Measurements from ENCODE around the gene CARD9.
"Not testable (repeated sequence)": the region's sequence is repeated elsewhere in the genome, so short reads cannot be mapped to it uniquely, and the experiment has no call there.

The CARD9 gene, protein sequence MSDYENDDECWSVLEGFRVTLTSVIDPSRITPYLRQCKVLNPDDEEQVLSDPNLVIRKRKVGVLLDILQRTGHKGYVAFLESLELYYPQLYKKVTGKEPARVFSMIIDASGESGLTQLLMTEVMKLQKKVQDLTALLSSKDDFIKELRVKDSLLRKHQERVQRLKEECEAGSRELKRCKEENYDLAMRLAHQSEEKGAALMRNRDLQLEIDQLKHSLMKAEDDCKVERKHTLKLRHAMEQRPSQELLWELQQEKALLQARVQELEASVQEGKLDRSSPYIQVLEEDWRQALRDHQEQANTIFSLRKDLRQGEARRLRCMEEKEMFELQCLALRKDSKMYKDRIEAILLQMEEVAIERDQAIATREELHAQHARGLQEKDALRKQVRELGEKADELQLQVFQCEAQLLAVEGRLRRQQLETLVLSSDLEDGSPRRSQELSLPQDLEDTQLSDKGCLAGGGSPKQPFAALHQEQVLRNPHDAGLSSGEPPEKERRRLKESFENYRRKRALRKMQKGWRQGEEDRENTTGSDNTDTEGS

DNA sequence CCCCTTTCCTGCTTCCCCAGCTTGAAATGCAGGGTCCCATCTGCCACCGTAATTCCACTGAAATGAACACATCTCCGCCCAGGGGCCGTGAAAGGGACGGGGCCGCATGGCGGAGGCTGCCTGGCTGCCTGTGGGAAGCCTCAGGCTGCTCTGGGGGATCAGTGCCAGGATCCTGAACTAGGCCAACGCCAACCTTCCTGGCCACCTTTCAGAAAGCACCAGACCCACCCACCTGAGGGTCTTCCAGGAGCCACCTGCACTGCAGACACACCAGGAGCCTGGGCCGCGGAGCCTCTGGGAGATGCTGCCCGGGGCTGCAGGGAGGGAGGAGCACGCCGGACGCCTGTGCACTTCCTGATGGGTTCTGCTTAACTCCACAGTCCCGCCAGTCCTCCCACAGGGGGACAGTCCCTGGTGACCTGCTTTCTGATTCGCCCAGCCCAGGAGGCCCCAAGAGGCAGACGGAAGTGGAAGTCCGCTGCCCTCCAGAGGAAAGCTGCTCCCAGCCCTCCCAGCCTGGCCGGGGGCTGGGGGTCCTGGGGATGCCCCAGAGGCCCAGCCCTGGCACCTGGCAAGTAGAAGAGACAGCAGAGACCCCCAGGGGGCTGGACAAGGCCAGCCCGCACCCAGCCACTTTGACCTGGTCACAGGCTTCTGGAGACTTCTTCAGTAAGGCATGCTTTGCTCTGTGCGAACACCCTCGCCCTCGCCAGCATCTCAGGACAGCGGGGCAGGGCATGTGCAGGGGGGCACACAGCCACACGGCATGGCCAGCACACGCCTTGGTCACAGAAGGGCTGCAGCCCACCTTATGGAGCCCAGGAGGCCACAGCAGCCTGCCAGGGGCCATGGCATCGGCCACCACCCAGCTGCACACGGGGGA lies at the start of gene CARD9:
Gene CARD9, minus strand, starts transcription at position 370 of the 883 bp plus-strand sequence. CDS start 1,591 bp downstream, outside the sequence.
- DNase-seq: peak; percentile 13 to 48

DNA sequence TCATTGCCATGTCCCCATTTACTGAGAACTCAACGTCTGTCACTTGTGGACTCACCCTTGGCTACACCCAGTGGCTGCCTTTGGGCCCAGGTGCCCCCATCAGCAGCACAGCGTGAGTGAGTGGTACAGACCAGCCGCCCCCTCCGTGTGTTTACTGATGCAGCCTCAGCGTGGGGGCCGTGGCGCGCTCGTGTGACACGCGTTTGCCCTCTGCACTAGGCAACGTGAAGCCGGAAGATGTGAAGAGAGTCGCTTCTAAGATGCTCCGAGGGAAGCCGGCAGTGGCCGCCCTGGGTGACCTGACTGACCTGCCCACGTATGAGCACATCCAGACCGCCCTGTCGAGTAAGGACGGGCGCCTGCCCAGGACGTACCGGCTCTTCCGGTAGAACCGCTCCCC lies 49.4 kb upstream of the CARD9 start:
- no peak for DNase-seq

DNA sequence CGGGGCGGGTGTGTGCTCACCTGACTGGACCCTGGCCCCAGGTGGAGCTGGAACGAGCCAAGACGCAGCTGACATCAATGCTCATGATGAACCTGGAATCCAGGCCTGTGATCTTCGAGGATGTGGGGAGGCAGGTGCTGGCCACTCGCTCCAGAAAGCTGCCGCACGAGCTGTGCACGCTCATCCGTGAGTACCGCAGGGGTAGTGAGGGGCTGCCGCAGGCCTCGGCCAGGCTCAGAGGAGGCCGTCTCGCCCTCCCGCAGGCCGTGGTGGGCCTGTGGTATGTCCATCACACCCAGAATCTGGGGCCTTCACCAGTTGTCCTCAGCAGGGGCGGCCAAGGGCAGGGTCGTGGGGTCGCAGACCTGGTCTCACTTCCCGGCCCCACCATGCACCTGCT lies 48.3 kb upstream of the CARD9 start:
- DNase-seq: no peak

DNA sequence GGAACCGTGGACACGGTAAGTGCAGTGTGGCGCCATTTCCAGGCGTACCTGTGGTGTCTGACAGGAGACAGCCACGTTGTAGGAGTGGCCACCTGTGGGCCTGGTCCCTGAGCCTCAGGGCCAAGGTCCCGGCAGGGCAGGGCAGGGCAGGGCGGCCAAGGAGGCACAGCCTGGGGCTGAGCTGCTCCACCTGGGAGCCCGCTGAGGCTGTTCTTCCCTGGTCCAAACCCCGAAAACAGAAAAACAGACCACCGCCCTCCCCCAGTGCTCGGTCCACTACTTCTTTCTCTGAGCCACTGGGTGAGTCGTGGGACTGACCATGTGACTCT lies 45.6 kb upstream of the CARD9 start:
- DNase-seq: no peak

DNA sequence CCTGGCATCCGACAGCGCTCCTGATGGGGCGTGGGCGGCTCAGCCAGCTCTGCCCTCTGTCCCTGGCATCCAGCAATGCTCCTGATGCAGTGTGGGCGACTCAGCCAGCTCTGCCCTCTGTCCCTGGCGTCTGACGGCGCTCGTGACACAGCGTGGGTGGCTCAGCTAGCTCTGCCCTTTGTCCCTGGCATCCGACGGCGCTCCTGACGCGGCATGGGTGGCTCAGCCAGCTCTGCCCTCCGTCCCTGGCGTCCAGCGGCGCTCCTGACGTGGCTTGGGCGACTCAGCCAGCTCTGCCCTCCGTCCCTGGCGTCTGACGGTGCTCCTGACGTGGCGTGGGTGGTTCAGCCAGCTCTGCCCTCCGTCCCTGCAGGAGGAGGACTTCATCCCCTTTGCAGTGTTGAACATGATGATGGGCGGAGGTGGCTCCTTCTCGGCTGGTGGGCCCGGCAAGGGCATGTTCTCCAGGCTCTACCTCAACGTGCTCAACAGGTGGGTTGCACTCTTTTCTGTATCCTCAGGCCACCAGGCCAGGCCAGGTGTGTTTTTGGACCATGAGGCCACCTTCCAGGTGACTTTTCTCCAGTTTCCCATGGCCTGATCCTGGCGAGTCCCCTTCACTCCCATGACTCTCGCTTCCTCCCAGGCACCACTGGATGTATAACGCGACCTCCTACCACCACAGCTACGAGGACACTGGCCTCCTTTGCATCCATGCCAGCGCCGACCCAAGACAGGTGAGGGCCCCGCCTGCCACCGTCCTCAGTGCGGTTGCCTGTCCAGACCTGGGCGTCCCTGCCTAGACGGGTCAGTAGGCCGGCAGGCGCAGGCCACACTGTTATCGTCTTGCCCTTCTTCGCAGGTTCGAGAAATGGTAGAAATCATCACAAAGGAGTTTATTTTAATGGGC lies 45.0 kb upstream of the CARD9 start:
- no peak for DNase-seq

DNA sequence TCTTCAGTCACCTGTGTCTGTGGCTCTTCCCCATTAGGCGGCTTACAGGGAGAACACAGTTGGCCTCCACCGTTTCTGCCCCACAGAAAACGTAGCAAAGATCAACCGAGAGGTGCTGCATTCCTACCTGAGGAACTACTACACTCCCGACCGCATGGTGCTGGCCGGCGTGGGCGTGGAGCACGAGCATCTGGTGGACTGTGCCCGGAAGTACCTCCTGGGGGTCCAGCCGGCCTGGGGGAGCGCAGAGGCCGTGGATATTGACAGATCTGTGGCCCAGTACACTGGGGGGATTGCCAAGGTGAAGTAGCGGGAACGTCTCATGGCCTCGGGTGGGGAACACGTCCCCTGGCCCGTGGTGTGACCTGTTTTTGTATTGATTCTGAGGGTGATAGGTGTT lies 43.4 kb upstream of the CARD9 start:
- no peak for DNase-seq

DNA sequence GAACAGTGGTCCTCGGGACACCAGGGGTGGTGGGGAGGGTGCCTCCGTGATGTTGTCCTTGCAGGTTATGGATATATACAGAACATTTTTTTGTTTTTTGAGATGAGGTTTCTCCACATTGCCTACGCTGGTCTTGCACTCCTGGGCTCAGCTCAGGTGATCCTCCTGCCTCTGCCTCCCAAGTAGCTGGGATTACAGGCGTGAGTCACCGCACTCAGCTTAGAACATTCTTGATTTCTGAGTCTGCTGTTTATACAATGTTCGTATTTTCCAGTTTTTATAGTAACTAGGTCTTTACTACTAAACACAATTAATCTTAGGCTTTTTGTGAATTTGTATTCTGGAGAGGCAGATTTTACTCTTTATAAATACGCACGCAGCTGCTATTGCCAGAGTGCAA lies 43.0 kb upstream of the CARD9 start:
- DNase-seq: no peak

DNA sequence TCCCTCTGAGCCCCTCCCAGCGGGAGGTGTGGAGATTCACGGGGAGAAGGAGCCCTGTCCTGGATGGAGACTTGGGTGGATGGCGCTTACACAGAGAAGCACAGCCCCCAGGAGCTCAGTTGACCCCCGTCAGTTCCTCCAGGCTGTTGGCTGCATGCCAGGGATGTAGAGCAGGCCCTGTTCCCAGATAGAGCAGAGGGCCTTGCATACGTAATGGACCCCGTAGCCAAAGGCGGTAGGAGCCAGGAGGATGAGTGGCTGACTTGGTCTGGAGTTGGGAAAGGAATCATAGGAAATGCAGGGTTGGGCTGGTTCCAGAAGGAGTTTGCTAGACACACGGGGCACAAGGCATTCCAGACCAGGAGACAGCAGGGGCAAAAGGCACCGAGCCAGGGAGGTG lies 39.5 kb upstream of the CARD9 start:
- peak; percentile 12 to 66 for DNase-seq

DNA sequence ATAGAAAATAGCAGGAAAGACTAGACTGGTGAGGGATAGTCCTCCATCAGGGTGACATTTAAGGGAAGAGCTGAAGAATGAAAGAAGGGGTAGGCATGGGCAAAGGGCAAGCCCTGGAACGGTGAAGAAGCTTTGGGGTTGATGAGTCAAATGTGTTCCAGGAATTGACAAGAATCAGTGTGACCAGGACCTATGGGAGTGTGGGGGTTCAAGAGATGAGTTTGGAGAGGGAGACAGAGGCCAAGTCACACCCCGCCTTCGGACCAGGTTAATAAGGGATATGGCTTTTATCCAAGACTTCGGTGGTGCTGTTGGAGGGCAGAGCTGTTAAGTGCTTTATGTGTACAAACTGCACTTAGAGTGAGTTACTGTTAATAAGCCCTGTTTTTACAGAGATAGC lies 37.9 kb upstream of the CARD9 start:
- no peak for DNase-seq

DNA sequence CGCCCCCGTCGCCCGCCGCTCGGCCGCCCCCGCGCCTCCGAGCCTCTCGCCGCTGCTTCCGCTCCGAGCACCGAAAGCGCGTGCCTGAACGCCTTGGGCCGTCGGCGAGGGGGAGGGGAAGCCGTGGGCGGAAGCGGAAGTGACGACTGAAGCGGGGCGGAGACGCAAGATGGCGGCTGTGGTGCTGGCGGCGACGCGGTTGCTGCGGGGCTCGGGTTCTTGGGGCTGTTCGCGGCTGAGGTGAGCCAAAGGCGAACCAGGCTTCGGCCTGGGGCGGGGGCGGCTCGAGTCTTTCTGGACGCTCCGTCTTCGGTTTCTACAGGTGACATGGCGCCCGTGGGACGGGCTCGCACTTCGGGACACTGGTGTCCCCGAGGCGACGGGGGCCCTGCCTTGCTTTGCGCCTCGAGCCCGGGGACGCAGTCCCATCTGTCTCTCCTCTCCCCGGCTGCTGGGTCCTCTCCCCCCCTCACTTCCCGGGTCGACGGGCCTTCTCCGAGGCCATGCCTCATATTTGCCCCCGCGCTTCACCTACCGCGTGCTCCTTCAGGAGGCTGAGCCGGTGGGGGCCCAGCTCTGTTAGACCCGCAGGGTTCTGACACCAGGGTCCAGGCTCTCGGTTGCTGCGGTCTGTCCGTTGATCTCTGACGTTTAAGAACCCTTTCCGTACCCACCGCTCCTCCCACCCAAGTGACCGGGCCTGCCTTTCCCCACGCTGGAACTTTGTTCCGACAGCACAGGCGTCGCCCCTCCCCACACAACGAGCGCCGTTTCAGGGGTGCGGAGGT lies 37.2 kb upstream of the CARD9 start, which contains the start of the genes ENTR1 and PMPCA:
Gene ENTR1, minus strand, starts transcription at position 115 of the 788 bp plus-strand sequence. CDS start 217 bp downstream, outside the sequence.
Gene PMPCA, plus strand, starts transcription at position 159 of the 788 bp plus-strand sequence. Its CDS starts 11 bp downstream, at position 170.
- peak; percentile 30 to 76 for DNase-seq

DNA sequence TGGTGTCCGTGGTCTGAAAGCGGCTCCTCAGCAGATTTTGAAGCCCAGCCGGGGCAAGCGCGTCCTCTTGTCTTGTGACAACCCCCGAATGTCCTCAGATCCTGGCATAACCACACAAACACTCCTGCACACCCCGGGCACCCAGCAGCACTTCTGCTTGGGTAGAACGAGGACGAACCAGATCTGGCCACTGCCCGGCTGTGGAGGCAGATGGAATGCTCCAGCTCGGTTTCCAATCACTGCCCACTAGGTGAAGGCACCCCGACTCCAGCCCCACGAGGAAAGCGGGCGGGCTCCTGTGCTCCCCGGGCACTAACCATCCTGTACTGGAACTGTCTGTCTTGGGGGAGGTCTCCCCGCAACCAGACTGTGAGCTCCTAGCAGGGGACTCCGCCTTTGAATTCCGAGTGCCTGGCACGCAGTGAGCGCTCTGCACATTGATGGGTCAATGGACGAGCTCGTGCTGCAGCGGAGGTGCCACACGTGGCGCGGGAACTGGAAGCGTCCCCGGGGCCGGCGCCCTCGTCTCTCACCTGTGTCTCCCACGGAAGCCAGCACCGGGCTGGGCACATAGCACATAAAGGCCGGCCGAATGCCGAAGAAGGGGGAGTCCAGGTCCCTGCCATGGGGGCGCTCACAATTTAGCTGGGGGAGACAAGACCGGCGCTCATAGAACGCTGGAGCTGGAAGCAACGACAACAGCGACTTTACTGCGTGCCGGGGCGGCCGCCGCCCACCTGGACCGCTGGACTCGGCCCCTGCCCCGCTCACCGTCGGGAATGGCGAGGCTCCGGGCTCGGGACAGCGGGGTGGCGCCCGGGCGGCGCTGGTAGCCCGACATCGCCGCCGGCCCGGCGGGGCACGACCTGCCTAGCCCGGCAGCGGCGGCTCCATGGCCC lies 36.3 kb upstream of the CARD9 start:
- DNase-seq: no peak

DNA sequence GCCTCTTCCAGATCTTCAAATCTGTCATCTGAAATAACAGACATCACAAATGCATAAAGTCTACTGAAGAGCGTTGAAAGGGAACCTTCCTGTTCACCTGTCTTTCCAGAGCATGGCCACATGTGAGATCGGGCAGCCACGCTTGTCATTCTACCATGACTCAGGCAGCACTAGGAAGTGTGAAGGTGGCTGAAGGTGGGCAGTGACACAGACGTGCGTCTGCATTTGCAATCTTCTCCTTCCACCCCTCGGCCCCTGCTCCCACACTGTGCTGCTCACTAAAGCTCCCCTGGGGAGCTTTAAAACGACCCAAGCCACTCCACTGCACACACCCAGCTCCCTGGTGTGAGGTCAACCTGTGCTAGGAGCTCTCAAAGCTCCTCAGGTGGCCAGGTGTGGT lies 34.4 kb upstream of the CARD9 start:
- no peak for DNase-seq

DNA sequence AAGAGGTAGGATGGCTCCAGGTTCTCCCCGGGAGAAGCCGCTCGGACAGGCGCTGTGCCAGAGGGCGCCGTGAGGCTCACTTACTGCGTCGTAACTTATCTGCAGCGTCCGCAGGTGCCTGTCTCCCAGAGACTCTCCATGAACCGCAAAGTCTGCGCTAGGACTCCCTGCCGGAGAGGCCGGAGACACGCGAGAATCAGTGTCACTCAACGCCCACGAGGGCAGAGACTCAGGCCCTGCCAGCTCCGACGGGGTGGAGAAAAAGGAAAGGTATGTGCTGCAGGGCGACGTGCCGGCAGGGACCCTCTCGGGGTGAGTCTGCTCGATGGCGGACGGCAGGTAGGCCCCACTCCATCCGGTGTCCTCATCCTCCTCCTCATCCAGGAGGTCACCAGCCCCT lies 33.6 kb upstream of the CARD9 start:
- not testable (repeated sequence) for DNase-seq

DNA sequence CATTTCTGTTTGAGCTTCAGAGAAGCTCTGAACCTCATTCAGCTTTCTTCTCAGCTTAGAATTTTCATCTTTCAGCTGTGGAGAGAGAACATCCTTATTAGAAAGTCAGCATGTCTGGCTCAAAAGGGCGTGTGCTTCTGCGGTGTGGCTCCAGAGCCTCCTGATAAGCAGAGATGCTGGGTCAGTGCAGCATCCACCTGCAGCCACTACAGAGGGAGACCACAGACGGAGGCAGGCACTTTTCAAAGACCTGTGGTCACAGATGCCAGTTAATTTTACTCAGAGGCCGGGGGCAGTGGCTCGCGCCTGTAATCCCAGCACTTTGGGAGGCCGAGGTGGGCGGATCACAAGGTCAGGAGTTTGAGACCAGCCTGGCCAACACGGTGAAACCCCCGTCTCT lies 32.4 kb upstream of the CARD9 start:
- DNase-seq: not testable (repeated sequence)

DNA sequence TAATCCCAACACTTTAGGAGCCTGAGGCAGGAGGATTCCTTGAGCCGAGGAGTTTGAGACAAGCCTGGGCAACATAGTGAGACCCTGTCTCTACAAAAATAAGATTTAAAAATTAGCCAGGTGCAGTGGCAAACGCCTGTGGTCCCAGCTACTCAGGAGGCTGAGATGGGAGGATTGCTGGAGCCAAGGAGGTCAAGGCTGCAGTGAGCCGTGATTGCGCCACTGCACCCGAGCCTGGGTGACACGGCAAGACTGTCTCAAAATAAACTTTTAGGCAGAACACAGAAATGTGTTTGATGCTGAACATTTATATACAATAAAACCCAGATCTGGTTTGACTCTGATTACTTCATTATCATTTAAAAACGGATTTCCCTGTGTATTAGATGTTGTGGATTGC lies 32.0 kb upstream of the CARD9 start:
- DNase-seq: no peak

DNA sequence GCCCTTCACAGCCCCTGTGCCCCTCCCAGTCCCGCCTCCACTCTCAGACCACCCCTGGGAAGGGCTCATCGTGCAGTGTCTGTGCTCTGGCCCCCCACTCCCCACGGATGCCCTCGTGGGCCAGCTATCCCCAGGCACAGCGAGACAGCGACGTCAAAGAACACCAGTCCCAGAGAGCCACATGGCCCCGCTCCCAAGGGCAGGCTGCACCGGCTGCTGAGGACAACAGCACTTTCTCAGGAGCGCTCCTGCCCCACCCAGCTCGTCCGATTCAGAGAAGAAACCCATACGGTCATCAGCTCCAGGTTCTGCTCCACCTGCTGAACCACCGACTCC lies 31.3 kb upstream of the CARD9 start:
- DNase-seq: no peak

DNA sequence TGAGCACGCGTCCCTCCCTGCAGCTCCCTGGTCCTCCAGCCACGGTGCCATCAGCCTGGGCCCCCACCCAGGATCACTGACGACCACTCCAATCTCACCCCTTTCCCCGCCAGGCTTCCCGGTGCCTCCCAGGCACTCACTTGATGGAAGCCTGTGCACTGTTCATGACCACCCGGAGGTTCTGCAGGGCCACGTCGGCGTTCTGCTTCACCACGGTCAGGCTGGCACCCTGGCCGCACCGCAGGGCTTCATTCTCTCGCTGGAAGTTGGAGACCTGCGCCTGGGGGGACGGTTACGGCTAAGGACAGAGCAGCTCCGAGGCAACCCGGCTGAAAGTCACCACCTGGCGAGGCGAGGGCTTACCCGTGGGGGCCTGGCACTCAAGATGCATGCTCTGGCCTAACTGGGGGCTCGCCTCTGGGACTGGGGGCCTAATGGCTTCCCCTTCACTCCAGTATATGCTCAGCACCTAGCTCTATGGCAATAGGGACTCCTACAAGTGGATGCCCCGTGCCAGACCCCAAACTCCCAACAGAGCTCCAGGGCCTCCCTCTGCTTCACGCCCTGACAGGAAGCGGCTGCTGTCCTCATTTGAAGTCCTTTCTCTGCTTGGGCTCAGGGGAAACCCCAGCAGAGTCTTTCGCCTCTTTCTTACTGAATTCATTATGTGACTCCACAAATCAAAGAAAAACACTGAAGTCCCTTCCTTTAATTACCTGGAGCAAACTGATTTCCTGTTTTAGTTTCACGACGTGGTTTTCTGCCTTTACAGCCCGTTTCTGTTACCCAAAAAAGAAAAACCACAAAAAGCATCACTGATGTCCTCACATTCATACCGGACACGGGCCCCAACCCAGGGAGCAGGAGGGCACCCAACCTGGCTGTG lies 30.7 kb upstream of the CARD9 start:
- no peak for DNase-seq

DNA sequence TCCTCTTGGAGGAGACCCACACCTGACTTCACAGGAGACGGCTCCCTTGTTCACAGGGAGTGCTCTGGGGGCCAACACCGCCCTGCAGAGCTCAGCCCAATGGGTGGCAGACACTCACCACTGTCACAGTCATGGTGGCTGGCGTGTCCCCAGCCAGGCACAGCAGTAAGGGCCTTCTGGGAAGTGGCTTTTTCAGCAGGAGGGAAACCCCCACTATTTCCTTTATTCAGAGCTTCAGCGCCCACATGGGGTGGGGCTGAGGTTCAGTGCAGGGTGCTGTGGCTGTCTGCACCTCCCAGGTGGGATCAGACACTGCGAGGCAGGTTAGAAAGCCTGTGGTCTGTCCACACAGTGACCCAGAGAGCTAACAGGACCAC lies 30.1 kb upstream of the CARD9 start:
- no peak for DNase-seq

DNA sequence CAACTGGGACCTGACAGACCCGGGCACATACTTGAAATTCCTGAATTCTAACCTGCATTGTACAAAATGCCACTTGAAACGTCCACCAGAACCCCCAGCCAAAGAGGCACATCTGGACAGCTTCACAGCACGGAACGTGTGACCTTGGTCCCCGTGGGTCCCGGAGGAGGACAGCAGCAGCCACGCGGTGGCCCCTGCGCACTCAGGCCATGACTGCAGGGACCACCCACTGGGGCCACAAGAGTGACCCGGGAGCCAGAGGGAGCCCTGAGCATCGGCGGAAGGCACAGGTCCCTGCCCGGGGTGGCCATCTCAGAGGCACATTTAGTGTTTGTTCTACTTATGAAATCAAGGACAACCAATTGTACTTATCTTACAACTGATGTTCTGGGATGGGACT lies 28.6 kb upstream of the CARD9 start:
- no peak for DNase-seq

Data from NCI-H446 (cell line).